ENCODE data around the gene BEST2.
A peak's percentile ranks its signal among the peaks of the same experiment; 100 is the strongest.

Gene BEST2

GRCh38 chr19:12730064-12730463 lies 21.5 kb upstream of the BEST2 start:
- no peak for DNase-seq (ENCODE audit: low read depth in 2 of 2)

- DNase-seq (ENCODE audit: low read depth in 2 of 2): no peak
These were observed 20.3 kb upstream of the BEST2 start for GRCh38 chr19:12731337-12731736.

- peak in 1 of 2 experiments; percentile 8 for DNase-seq (ENCODE audit: low read depth in 2 of 2)
These were observed 18.0 kb upstream of the BEST2 start for GRCh38 chr19:12733369-12734214.

- peak; percentile 100 for DNase-seq (ENCODE audit: low read depth in 2 of 2)
These were observed 14.4 kb upstream of the BEST2 start, which contains the start of gene GET3 for GRCh38 chr19:12736995-12737834. Gene GET3, plus strand, starts transcription at chr19:12737497. Its CDS starts 9 bp downstream, at chr19:12737506.

GRCh38 chr19:12737835-12738351 lies 13.7 kb upstream of the BEST2 start:
- DNase-seq (ENCODE audit: low read depth in 2 of 2): no peak

GRCh38 chr19:12745166-12745897 lies 6.3 kb upstream of the BEST2 start:
- no peak for DNase-seq (ENCODE audit: low read depth in 2 of 2)

- DNase-seq (ENCODE audit: low read depth in 2 of 2): no peak
These were observed 3.1 kb upstream of the BEST2 start for GRCh38 chr19:12748489-12748888.

GRCh38 chr19:12749938-12750521 lies 1.6 kb upstream of the BEST2 start:
- DNase-seq (ENCODE audit: low read depth in 2 of 2): no peak

GRCh38 chr19:12750851-12751250 lies 740 bp upstream of the BEST2 start:
- DNase-seq (ENCODE audit: low read depth in 2 of 2): no peak

GRCh38 chr19:12752056-12752781 lies 628 bp downstream of the BEST2 start:
- DNase-seq (ENCODE audit: low read depth in 2 of 2): no peak

- no peak for DNase-seq (ENCODE audit: low read depth in 2 of 2)
These were observed 3.0 kb downstream of the BEST2 start for GRCh38 chr19:12754465-12755196.

GRCh38 chr19:12756150-12756883 lies 4.7 kb downstream of the BEST2 start:
- DNase-seq (ENCODE audit: low read depth in 2 of 2): no peak

GRCh38 chr19:12757544-12758274 lies 6.1 kb downstream of the BEST2 start:
- DNase-seq (ENCODE audit: low read depth in 2 of 2): no peak

GRCh38 chr19:12759686-12760085 lies 8.1 kb downstream of the BEST2 start:
- no peak for DNase-seq (ENCODE audit: low read depth in 2 of 2)

GRCh38 chr19:12763100-12763499 lies 11.5 kb downstream of the BEST2 start:
- DNase-seq (ENCODE audit: low read depth in 2 of 2): no peak

GRCh38 chr19:12764698-12765097 lies 13.1 kb downstream of the BEST2 start:
- no peak for DNase-seq (ENCODE audit: low read depth in 2 of 2)

- no peak for DNase-seq (ENCODE audit: low read depth in 2 of 2)
These were observed 14.5 kb downstream of the BEST2 start for GRCh38 chr19:12766051-12766521.

GRCh38 chr19:12767150-12767549 lies 15.6 kb downstream of the BEST2 start:
- no peak for DNase-seq (ENCODE audit: low read depth in 2 of 2)

Data from fibroblast of skin of left biceps (primary cell).